Sigmoid colon (tissue), 7 donors: ENCODE data around the gene UBE2G1. TPM values are rescaled to one million over a fixed set of nuclear protein-coding genes. Genes with fewer than 3 reads are reported as not detected.
A peak's percentile ranks its signal among the peaks of the same experiment; 100 is the strongest.

Source experiments
- DNase-seq: peaks from one replicate; pipeline ENCODE4 v3.0.0-alpha.2; 2019
- H3K27ac ChIP-seq, 4 donors: fragments of 200-600 bp; sonication (generic); one replicate each; pipeline ENCODE4 v1.5.1; 2016 to 2019; ENCODE audit warnings: mild to moderate bottlenecking in 1 of 4
- H3K27me3 ChIP-seq, 3 donors: fragments of 200-600 bp; sonication (generic); one replicate each; pipeline ENCODE4 v1.5.1; 2019; ENCODE audit warnings: mild to moderate bottlenecking in 1 of 3
- H3K36me3 ChIP-seq, 4 donors: fragments of 200-600 bp; sonication (generic); one replicate each; pipeline ENCODE4 v1.5.1; 2016 to 2019
- H3K4me1 ChIP-seq, 4 donors: fragments of 200-600 bp; sonication (generic); one replicate each; pipeline ENCODE4 v1.5.1; 2017 to 2019
- H3K4me3 ChIP-seq, 4 donors: fragments of 200-600 bp; sonication (generic); one replicate each; pipeline ENCODE4 v1.5.1; 2017 to 2019; ENCODE audit warnings: mild to moderate bottlenecking in 2 of 4, moderate library complexity in 1 of 4
- H3K9me3 ChIP-seq, 4 donors: fragments of 200-600 bp in 3 of 4; sonication (generic) in 3 of 4; one replicate each; pipeline versions ENCODE4 v1.5.1 to v1.6.1; 2013 to 2019
- EP300 ChIP-seq, 4 donors: sonication (generic); formaldehyde crosslinking; IDR thresholded peaks; one replicate each; pipeline ENCODE4 v1.6.1; 2017; ENCODE audit warnings: antibody characterized with exemption in 4 of 4
- POLR2A ChIP-seq, 2 donors: fragments of 450-650 bp; IDR thresholded peaks; one replicate each; pipeline ENCODE4 v1.6.1; 2016; ENCODE audit warnings: antibody characterized with exemption in 2 of 2, mild to moderate bottlenecking in 2 of 2, moderate library complexity in 2 of 2
- POLR2AphosphoS5 ChIP-seq, 4 donors: sonication (generic); formaldehyde crosslinking; IDR thresholded peaks; one replicate each; pipeline ENCODE4 v1.6.1; 2017; ENCODE audit warnings: antibody characterized with exemption in 4 of 4
- WGBS, 2 donors: extraction: QIAGEN DNeasy Blood & Tissue Kit; methylation state at CpG; one replicate each; pipeline ENCODE4 v1.1.7; 2013; 5-methylcytosine and 5-hydroxymethylcytosine counted together
- intact Hi-C: fragments of 100-400 bp; cut with DNase I; formaldehyde crosslinking; loops from one replicate; pipeline ENCODE4 v1.15.1; 2023
- polyA plus RNA-seq, 3 donors: library from polyadenylated mRNA; stranded (reverse); fragments of 200-250 nt; gene quantifications; one replicate each; pipeline ENCODE4 v1.2.3, GENCODE V29; 2013
- total RNA-seq, 4 donors: library from RNA; depleted of rRNA; stranded (reverse); fragments of >200 nt; gene quantifications; one replicate each; pipeline ENCODE4 v1.1.0, GENCODE V29; 2016
- TF ChIP-seq, protein P1 (sequence below), 4 experiments: fragments of 450-650 bp in 3 of 4; fragments of 200-600 bp in 1 of 4; IDR thresholded peaks; one replicate each; pipeline ENCODE4 v1.5.1; 2016 to 2019; ENCODE audit warnings: antibody characterized with exemption in 4 of 4, mild to moderate bottlenecking in 3 of 4, moderate library complexity in 2 of 4
- donor health status: healthy with polysubstance abuse.
- donor health status: Bipolar disorder and iron deficiency.
- donor health status: healthy.

Gene UBE2G1
- total and polyA plus RNA-seq, 7 donors = 20.5 to 111 (median 83.2) TPM

DNA sequence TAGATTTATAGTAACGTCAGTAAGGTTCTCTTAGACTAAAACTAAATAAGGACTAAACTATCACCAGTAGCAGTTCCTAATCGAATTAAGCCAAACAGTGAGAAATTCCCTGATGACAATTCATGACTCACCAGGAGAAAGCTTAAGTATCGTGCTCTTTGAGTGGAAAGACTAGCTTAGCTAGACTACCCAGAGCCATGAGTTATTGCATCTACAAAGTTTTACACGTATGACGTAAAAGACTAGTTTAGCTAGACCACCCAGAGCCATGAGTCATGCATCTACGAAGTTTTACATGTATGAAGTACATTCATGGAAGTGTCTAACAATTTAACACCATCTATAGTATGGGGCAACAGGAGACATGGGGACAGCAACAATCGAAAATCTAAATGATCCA, 36.6 kb downstream of the UBE2G1 start:
- H3K27me3 ChIP-seq = no peaks in the 10 kb centered on the region
- TF ChIP-seq POLR2AphosphoS5 (IDR thresholded peaks at IDR 0.05) (no peak), POLR2A (IDR thresholded peaks at IDR 0.05) (no peak), EP300 (IDR thresholded peaks at IDR 0.05) (no peak)
- TF ChIP-seq, protein P1, sequence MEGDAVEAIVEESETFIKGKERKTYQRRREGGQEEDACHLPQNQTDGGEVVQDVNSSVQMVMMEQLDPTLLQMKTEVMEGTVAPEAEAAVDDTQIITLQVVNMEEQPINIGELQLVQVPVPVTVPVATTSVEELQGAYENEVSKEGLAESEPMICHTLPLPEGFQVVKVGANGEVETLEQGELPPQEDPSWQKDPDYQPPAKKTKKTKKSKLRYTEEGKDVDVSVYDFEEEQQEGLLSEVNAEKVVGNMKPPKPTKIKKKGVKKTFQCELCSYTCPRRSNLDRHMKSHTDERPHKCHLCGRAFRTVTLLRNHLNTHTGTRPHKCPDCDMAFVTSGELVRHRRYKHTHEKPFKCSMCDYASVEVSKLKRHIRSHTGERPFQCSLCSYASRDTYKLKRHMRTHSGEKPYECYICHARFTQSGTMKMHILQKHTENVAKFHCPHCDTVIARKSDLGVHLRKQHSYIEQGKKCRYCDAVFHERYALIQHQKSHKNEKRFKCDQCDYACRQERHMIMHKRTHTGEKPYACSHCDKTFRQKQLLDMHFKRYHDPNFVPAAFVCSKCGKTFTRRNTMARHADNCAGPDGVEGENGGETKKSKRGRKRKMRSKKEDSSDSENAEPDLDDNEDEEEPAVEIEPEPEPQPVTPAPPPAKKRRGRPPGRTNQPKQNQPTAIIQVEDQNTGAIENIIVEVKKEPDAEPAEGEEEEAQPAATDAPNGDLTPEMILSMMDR (IDR thresholded peaks at IDR 0.05) = no peak
- H3K27ac ChIP-seq = peak overlapping the region in 2 of 4 donors; percentile 8 to 14
- no peak overlapping the region for H3K4me3 ChIP-seq
- H3K9me3 ChIP-seq = no peaks in the 10 kb centered on the region
- no peak for DNase-seq
- H3K4me1 ChIP-seq = peaks cover 0 to 71% (median 62%) of the 10 kb centered on the region in 4 donors
- intact Hi-C loops = no loop called here
- 73 to 77% methylated on average over 7 of the region's 7 CpGs for WGBS, 2 donors
- H3K36me3 ChIP-seq = no peaks in the 10 kb centered on the region

DNA sequence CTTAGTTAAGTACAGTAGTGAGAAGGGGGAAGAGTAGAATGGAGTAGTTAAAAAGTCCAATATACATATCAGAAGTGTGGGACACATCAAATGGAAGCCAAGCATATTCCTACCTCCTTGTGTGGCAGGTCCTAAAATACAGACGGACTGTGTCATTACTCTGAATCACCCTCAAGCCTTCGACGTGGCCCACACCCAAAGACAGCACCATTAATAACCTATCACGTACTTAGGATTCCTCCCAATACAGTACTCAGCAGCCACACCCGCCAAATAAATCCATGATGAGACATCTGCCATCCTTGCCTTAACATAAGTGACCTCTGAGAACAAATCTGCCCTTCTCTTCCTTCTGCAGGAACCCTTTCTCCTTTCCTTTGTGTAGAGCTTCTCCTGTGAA, 38.9 kb downstream of the UBE2G1 start:
- WGBS, 2 donors = 45 to 73% methylated on average over 5 of the region's 5 CpGs
- H3K4me1 ChIP-seq = peaks cover 0 to 65% (median 53%) of the 10 kb centered on the region in 4 donors
- TF ChIP-seq POLR2A (IDR thresholded peaks at IDR 0.05) (no peak), POLR2AphosphoS5 (IDR thresholded peaks at IDR 0.05) (peak in 1 of 4 donors; percentile 4), EP300 (IDR thresholded peaks at IDR 0.05) (no peak)
- TF ChIP-seq, protein P1 (IDR thresholded peaks at IDR 0.05) = no peak
- peak overlapping the region in 1 of 4 donors; percentile 46 for H3K27ac ChIP-seq
- H3K9me3 ChIP-seq = no peaks in the 10 kb centered on the region
- no peak overlapping the region for H3K4me3 ChIP-seq
- H3K36me3 ChIP-seq = no peaks in the 10 kb centered on the region
- H3K27me3 ChIP-seq = no peaks in the 10 kb centered on the region
- no peak for DNase-seq
- intact Hi-C loops = no loop called here

DNA sequence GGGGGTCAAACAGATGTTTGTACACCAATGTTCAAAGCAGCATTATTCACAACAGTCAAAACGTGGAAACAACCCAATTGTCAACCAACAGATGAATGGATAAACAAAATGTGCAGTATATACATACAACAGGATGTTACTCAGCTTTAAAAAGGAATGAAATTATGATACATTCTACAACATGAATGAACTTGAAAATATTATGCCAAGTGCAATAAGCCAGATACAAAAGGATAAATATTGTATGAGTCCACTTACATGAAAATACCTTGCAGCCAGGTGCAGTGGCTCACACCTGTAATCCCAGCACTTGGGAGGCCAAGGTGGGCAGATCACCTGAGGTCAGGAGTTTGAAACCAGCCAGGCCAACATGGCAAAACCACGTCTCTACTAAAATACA, 39.9 kb downstream of the UBE2G1 start:
- H3K4me3 ChIP-seq = no peak overlapping the region
- intact Hi-C loops = no loop called here
- DNase-seq = no peak
- no peaks in the 10 kb centered on the region for H3K27me3 ChIP-seq
- H3K9me3 ChIP-seq = no peaks in the 10 kb centered on the region
- TF ChIP-seq EP300 (IDR thresholded peaks at IDR 0.05) = no peak
- no peaks in the 10 kb centered on the region for H3K36me3 ChIP-seq
- H3K27ac ChIP-seq = no peak overlapping the region
- 84% methylated on average over 2 of the region's 2 CpGs for WGBS, 2 donors
- H3K4me1 ChIP-seq = peaks cover 0 to 65% (median 53%) of the 10 kb centered on the region in 4 donors

DNA sequence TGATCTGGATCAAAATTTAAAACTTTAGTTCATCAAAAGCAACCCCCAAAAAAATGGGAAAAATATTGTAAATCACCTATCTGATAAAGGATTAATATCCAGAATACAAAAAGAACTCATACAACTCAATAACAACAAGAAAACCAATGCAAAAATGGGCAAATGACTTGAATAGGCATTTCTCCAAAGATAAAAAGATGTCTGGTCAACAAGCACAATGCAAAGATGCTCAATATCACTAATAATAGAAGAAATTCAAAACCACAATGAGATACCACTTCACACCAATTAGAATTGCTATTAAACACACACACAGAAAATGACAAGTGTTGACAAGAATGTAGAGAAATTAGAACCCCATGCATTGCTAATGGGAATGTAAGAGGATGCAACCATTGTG, 40.4 kb downstream of the UBE2G1 start:
- H3K4me3 ChIP-seq = no peak overlapping the region
- no peak overlapping the region for H3K27ac ChIP-seq
- no peaks in the 10 kb centered on the region for H3K36me3 ChIP-seq
- TF ChIP-seq POLR2AphosphoS5 (IDR thresholded peaks at IDR 0.05) = no peak
- TF ChIP-seq, protein P1 (IDR thresholded peaks at IDR 0.05) = no peak
- TF ChIP-seq EP300 (IDR thresholded peaks at IDR 0.05) = no peak
- no peak for TF ChIP-seq POLR2A (IDR thresholded peaks at IDR 0.05)
- H3K9me3 ChIP-seq = no peaks in the 10 kb centered on the region
- H3K27me3 ChIP-seq = no peaks in the 10 kb centered on the region
- no peak for DNase-seq
- peaks cover 0 to 65% (median 50%) of the 10 kb centered on the region in 4 donors for H3K4me1 ChIP-seq
- intact Hi-C loops = no loop called here

DNA sequence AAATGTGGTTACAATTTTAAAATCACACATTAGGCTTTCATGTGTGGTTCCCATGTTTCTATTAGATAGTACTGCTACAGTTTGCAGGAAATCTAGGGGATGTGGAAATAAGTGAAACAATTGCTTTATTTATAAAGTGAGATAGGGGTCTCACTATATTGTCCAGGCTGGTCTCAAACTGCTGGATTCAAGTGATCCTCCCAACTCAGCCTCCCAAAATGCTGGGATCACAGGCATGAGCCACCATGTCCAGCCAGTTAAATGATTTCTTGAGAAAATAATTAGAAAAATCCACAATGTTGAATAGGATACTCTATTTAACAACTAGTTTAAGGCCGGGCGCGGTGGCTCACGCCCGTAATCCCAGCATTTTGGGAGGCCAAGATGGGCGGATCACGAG, 42.0 kb downstream of the UBE2G1 start:
- TF ChIP-seq POLR2A (IDR thresholded peaks at IDR 0.05) = no peak
- TF ChIP-seq POLR2AphosphoS5 (IDR thresholded peaks at IDR 0.05) = no peak
- TF ChIP-seq EP300 (IDR thresholded peaks at IDR 0.05) = no peak
- TF ChIP-seq, protein P1 (IDR thresholded peaks at IDR 0.05) = no peak
- Histone ChIP-seq H3K36me3 (no peaks in the 10 kb centered on the region), H3K9me3 (no peaks in the 10 kb centered on the region), H3K4me1 (peaks cover 0 to 53% (median 37%) of the 10 kb centered on the region in 4 donors), H3K27ac (no peak overlapping the region), H3K27me3 (no peaks in the 10 kb centered on the region), H3K4me3 (no peak overlapping the region)
- 96 to 98% methylated on average over 7 of the region's 7 CpGs for WGBS, 2 donors
- DNase-seq = no peak
- intact Hi-C loops = no loop called here
